ENCODE results near the gene RALGPS2. TPM values are rescaled to one million over a fixed set of nuclear protein-coding genes. Genes with fewer than 3 reads are reported as not detected.

RALGPS2 gene
- total RNA-seq, 1 experiment from 2014 or later: 19.3 TPM

Small RNAs within 50 kb of the gene (microRNA-seq; reads per million reads assigned to microRNA genes)
- not detected for gene MIR4424 (ENCODE audit: unreplicated experiment)

Other genes with a start within 250 kb of the RALGPS2 start
- gene CLEC20A, start 228.3 kb upstream of the RALGPS2 start, total RNA-seq (2014; rRNA removed): not detected in 2 replicates
- not detected in 2 replicates for gene TEX35, start 212.1 kb upstream of the RALGPS2 start, total RNA-seq (2014; rRNA removed)
- not detected in 2 replicates for gene ANGPTL1, start 145.8 kb downstream of the RALGPS2 start, total RNA-seq (2014; rRNA removed)

Data from PC-3 (cell line).